Liver (tissue), 3 donors: ENCODE measurements around the gene CEP250.

Experiments
- ATF3 ChIP-seq: IDR thresholded peaks from 2 replicates; pipeline ENCODE4 v1.6.1; 2016; ENCODE audit warnings: antibody characterized with exemption
- CTCF ChIP-seq: fragments of 150-350 bp; IDR thresholded peaks from 2 replicates; pipeline ENCODE4 v1.5.1; 2017; ENCODE audit warnings: improper control_type of control experiment, low read depth, low read length; ENCODE audit not compliant: missing input control
- JUND ChIP-seq, 2 donors: IDR thresholded peaks; 2 replicates each; pipeline ENCODE4 v1.6.1; 2016; ENCODE audit warnings: antibody characterized with exemption in 2 of 2
- NR2F2 ChIP-seq: IDR thresholded peaks from 2 replicates; pipeline ENCODE4 v1.6.1; 2016; ENCODE audit warnings: antibody characterized with exemption
- RAD21 ChIP-seq, 2 donors: IDR thresholded peaks; 2 replicates each; pipeline ENCODE4 v1.6.1; 2016; ENCODE audit warnings: antibody characterized with exemption in 2 of 2, mild to moderate bottlenecking in 2 of 2
- REST ChIP-seq: IDR thresholded peaks from 2 replicates; pipeline ENCODE4 v1.6.1; 2016; ENCODE audit warnings: antibody characterized with exemption, mild to moderate bottlenecking
- SP1 ChIP-seq: IDR thresholded peaks from 2 replicates; pipeline ENCODE4 v1.6.1; 2018; ENCODE audit warnings: antibody characterized with exemption, mild to moderate bottlenecking
- YY1 ChIP-seq: IDR thresholded peaks from 2 replicates; pipeline ENCODE4 v1.6.1; 2016; ENCODE audit warnings: antibody characterized with exemption, mild to moderate bottlenecking
- ZBTB33 ChIP-seq: IDR thresholded peaks from 2 replicates; pipeline ENCODE4 v1.6.1; 2016; ENCODE audit warnings: antibody characterized with exemption
- donor health status: healthy.
- donor health status: healthy.

- TF ChIP-seq CTCF (no peak), YY1 (no peak), REST (no peak), RAD21 (IDR thresholded peaks at IDR 0.05) (no peak), SP1 (no peak), NR2F2 (no peak), JUND (IDR thresholded peaks at IDR 0.05) (no peak), ATF3 (no peak), ZBTB33 (no peak)
Measured at GRCh38 chr20:35448788-35449373, 6.5 kb upstream of the CEP250 start.
